Stimulated activated naive B cell treated with anti-CD40 and anti-IgM and Interleukin-4, amounts not matched to agents 10 μg/mL and 1 μg/mL and 100 μg/mL, for 72 hours (primary cell): ENCODE results near the gene PROSER3.
"Not testable (repeated sequence)": the region's sequence is repeated elsewhere in the genome, so short reads cannot be mapped to it uniquely, and the experiment has no call there.

Source experiments
- ATAC-seq, 2 donors: fragments of 150-1000 bp; cut with Tn5 transposase; replicated peaks; 2 replicates each; pipeline ENCODE4 v1.10.0; 2021; ENCODE audit warnings: moderate library complexity in 1 of 2
- DNase-seq: peaks from one replicate; pipeline ENCODE4 v3.0.0; 2021
- H3K27ac Mint-ChIP-seq: one replicate; pipeline ENCODE4 v1.8.0; 2022; ENCODE audit warnings: mild to moderate bottlenecking, mixed read lengths
- H3K27me3 Mint-ChIP-seq, 2 donors: one replicate each; pipeline ENCODE4 v1.8.0; 2022; ENCODE audit warnings: mixed read lengths in 2 of 2
- H3K36me3 Mint-ChIP-seq, 2 donors: one replicate each; pipeline ENCODE4 v1.8.0; 2022; ENCODE audit warnings: mixed read lengths in 2 of 2, mild to moderate bottlenecking in 1 of 2
- H3K4me1 Mint-ChIP-seq, 2 donors: one replicate each; pipeline ENCODE4 v1.8.0; 2022; ENCODE audit warnings: mixed read lengths in 2 of 2, mild to moderate bottlenecking in 1 of 2
- H3K4me3 Mint-ChIP-seq, 2 donors: one replicate each; pipeline ENCODE4 v1.8.0; 2022; ENCODE audit warnings: mild to moderate bottlenecking in 2 of 2, mixed read lengths in 2 of 2, moderate library complexity in 1 of 2
- H3K9me3 Mint-ChIP-seq, 2 donors: one replicate each; pipeline ENCODE4 v1.8.0; 2022; ENCODE audit warnings: mixed read lengths in 2 of 2, mild to moderate bottlenecking in 1 of 2

Gene PROSER3

DNA sequence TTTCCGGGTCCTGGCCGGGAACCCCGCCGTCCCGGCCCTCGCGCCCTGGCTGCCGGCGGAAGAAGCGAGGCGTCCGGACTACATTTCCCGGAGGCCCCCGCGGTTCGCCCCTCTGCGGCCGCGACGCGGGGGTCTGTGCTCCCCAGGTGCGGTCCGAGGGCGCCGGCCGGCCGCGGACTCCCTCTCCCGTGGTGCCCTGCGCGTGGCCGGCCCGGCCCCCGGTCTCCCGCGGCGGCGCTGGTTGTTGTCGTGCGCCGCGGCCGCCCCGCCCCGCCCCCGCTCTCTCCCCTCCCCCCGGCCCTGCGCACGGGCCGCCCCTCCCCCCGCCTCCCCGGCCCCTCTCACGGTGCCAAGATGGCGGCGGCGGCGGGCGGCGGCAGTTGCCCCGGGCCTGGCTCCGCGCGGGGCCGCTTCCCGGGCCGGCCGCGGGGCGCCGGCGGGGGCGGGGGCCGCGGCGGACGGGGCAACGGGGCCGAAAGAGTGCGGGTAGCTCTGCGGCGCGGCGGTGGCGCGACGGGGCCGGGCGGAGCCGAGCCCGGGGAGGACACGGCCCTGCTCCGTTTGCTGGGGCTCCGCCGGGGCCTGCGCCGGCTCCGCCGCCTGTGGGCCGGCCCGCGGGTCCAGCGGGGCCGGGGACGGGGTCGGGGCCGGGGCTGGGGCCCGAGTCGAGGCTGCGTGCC is 40.2 kb upstream of the PROSER3 start, which contains the start of gene KMT2B:
TSS of gene KMT2B (plus strand) at position 339 of the 680 bp plus-strand sequence. CDS start at position 355, 16 bp downstream.
- H3K36me3 Mint-ChIP-seq, result peaks cover 36 to 61% of the 10 kb centered on the region in 2 donors
- H3K9me3 Mint-ChIP-seq, result no peaks in the 10 kb centered on the region
- ATAC-seq, result peak; percentile 58 to 69
- no peaks in the 10 kb centered on the region for H3K27me3 Mint-ChIP-seq
- peaks cover 53 to 79% of the 10 kb centered on the region in 2 donors for H3K4me1 Mint-ChIP-seq
- peak within 1 kb of the TSS; percentile 95 for H3K27ac Mint-ChIP-seq
- peak; percentile 97 for DNase-seq
- H3K4me3 Mint-ChIP-seq, result peak within 1 kb of the TSS; percentile 91 to 97

GRCh38 chr19:35718345-35719041 is 39.5 kb upstream of the PROSER3 start:
- DNase-seq (no peak), ATAC-seq (peak; percentile 0 to 3)
- H3K4me1 Mint-ChIP-seq, result peaks cover 46 to 72% of the 10 kb centered on the region in 2 donors
- peak overlapping the region; percentile 95 for H3K27ac Mint-ChIP-seq
- H3K27me3 Mint-ChIP-seq, result no peaks in the 10 kb centered on the region
- H3K9me3 Mint-ChIP-seq, result no peaks in the 10 kb centered on the region
- H3K36me3 Mint-ChIP-seq, result peaks cover 42 to 64% of the 10 kb centered on the region in 2 donors
- H3K4me3 Mint-ChIP-seq, result peak overlapping the region; percentile 91

DNA sequence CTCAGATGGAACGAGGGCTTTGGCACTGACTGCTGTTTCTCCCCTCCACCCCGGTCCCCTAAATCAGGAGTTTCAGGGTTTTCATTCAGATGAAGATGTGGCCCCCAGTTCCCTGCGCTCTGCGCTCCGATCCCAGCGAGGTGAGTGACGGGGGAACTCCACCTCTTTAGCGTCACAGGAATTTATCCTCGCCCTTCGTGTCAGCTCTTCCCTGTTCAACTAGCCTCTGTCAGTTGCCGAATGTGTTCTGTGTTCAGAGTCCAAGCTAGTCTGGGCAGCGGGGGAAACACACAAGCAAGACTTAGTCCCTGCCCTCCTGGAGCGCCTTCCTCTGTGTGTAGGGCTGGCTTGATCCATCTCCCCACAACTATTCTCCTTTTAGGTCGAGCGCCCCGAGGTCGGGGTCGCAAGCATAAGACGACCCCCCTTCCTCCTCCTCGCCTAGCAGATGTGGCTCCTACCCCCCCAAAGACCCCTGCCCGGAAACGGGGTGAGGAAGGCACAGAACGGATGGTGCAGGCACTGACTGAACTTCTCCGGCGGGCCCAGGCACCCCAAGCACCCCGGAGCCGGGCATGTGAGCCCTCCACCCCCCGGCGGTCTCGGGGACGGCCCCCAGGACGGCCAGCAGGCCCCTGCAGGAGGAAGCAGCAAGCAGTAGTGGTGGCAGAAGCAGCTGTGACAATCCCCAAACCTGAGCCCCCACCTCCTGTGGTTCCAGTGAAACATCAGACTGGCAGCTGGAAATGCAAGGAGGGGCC is 38.4 kb upstream of the PROSER3 start:
- Mint-ChIP-seq H3K36me3 (peaks cover 45 to 61% of the 10 kb centered on the region in 2 donors), H3K4me3 (peak overlapping the region; percentile 91), H3K4me1 (peaks cover 35 to 69% of the 10 kb centered on the region in 2 donors), H3K27me3 (no peaks in the 10 kb centered on the region), H3K9me3 (no peaks in the 10 kb centered on the region), H3K27ac (peak overlapping the region; percentile 95)
- no peak for ATAC-seq
- DNase-seq, result no peak

DNA sequence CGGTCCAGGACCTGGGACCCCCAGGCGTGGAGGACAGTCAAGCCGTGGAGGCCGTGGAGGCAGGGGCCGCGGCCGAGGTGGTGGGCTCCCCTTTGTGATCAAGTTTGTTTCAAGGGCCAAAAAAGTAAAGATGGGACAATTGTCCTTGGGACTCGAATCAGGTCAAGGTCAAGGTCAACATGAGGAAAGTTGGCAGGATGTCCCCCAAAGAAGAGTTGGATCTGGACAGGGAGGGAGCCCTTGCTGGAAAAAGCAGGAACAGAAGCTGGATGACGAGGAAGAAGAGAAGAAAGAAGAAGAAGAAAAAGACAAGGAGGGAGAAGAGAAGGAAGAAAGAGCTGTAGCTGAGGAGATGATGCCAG is 37.8 kb upstream of the PROSER3 start:
- Mint-ChIP-seq H3K27ac (peak overlapping the region; percentile 95), H3K9me3 (no peaks in the 10 kb centered on the region), H3K27me3 (no peaks in the 10 kb centered on the region), H3K4me3 (no peak overlapping the region), H3K36me3 (peaks cover 46 to 58% of the 10 kb centered on the region in 2 donors), H3K4me1 (peaks cover 30 to 65% of the 10 kb centered on the region in 2 donors)
- ATAC-seq (no peak), DNase-seq (no peak)

- peaks cover 29 to 60% of the 10 kb centered on the region in 2 donors for H3K4me1 Mint-ChIP-seq
- ATAC-seq (no peak), DNase-seq (no peak)
- H3K27me3 Mint-ChIP-seq, result no peaks in the 10 kb centered on the region
- H3K36me3 Mint-ChIP-seq, result peaks cover 51 to 63% of the 10 kb centered on the region in 2 donors
- no peaks in the 10 kb centered on the region for H3K9me3 Mint-ChIP-seq
- H3K27ac Mint-ChIP-seq, result peak overlapping the region; percentile 65
- no peak overlapping the region for H3K4me3 Mint-ChIP-seq
Measured at GRCh38 chr19:35720648-35721047, 37.3 kb upstream of the PROSER3 start.

DNA sequence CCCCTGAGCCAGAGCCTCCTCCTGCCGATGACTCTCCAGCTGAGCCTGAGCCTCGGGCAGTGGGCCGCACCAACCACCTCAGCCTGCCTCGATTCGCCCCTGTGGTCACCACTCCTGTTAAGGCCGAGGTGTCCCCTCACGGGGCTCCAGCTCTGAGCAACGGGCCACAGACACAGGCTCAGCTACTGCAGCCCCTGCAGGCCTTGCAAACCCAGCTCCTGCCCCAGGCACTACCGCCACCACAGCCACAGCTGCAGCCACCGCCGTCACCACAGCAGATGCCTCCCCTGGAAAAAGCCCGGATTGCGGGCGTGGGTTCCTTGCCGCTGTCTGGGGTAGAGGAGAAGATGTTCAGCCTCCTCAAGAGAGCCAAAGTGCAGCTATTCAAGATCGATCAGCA is 36.6 kb upstream of the PROSER3 start:
- no peak overlapping the region for H3K4me3 Mint-ChIP-seq

DNA sequence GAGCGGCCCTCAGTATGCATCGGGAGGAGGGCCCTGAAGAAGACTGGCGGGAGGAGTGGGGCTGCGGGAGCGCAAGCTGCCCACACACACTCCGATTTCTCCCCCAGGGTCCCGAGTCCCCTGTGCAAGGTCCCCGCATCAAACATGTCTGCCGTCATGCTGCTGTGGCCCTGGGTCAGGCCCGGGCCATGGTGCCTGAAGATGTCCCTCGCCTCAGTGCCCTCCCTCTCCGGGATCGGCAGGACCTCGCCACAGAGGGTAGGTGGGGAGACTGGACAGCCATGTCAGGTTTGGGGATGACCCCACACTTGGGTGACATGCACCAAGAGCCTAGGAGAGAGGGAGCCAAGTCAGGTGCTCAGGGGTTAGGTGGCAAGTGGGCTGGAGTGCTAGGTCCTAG is 35.5 kb upstream of the PROSER3 start:
- Mint-ChIP-seq H3K9me3 (no peaks in the 10 kb centered on the region), H3K27me3 (no peaks in the 10 kb centered on the region), H3K4me3 (no peak overlapping the region), H3K27ac (peak overlapping the region; percentile 76), H3K36me3 (peaks cover 60 to 64% of the 10 kb centered on the region in 2 donors), H3K4me1 (peaks cover 23 to 48% of the 10 kb centered on the region in 2 donors)
- DNase-seq (no peak), ATAC-seq (no peak)

More for the DNA sequence above, 36.6 kb upstream of the PROSER3 start:
- Mint-ChIP-seq H3K36me3 (peaks cover 56 to 63% of the 10 kb centered on the region in 2 donors), H3K9me3 (no peaks in the 10 kb centered on the region), H3K4me1 (peaks cover 25 to 53% of the 10 kb centered on the region in 2 donors), H3K27me3 (no peaks in the 10 kb centered on the region), H3K27ac (peak overlapping the region; percentile 77)
- ATAC-seq (no peak), DNase-seq (no peak)

GRCh38 chr19:35722897-35723296 is 35.1 kb upstream of the PROSER3 start:
- peak overlapping the region; percentile 76 for H3K27ac Mint-ChIP-seq
- H3K4me1 Mint-ChIP-seq, result peaks cover 23 to 48% of the 10 kb centered on the region in 2 donors
- H3K4me3 Mint-ChIP-seq, result no peak overlapping the region
- DNase-seq (no peak), ATAC-seq (no peak)
- peaks cover 64 to 68% of the 10 kb centered on the region in 2 donors for H3K36me3 Mint-ChIP-seq
- H3K9me3 Mint-ChIP-seq, result no peaks in the 10 kb centered on the region
- H3K27me3 Mint-ChIP-seq, result no peaks in the 10 kb centered on the region

DNA sequence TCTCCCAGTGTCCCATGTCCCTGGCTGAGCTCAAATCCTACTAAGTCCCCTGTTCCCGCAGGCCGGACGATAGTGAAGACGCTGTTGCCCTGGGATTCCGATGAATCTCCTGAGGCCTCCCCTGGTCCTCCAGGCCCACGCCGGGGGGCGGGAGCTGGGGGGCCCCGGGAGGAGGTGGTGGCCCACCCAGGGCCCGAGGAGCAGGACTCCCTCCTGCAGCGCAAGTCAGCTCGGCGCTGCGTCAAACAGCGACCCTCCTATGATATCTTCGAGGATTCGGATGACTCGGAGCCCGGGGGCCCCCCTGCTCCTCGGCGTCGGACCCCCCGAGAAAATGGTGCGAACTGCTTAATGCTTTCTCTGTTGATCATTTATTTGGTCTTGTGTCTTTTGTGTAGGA is 34.3 kb upstream of the PROSER3 start:
- DNase-seq (no peak), ATAC-seq (no peak)
- peaks cover 25 to 47% of the 10 kb centered on the region in 2 donors for H3K4me1 Mint-ChIP-seq
- H3K27ac Mint-ChIP-seq, result no peak overlapping the region
- H3K27me3 Mint-ChIP-seq, result no peaks in the 10 kb centered on the region
- H3K4me3 Mint-ChIP-seq, result no peak overlapping the region
- no peaks in the 10 kb centered on the region for H3K9me3 Mint-ChIP-seq
- peaks cover 71 to 76% of the 10 kb centered on the region in 2 donors for H3K36me3 Mint-ChIP-seq

DNA sequence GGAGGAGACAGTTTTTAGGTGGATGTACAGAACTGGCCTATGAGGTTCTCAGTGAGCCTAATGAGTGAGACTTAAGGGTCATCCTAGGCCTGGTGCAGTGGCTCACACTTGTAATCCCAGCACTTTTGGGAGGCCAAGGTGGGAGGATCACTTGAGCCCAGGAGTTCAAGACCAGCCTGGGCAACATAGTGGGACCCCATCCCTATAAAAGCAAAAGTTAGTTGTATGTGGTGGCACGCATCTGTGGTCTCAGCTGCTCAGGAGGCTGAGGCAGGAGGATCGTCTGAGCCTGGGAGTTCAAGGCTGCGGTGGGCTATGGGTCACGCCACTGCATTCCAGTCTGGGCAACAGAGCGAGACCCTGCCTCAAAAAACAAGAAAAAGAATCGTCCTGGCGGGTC is 33.8 kb upstream of the PROSER3 start:
- not testable (repeated sequence) for DNase-seq, H3K4me3 Mint-ChIP-seq, H3K27ac Mint-ChIP-seq, H3K9me3 Mint-ChIP-seq, H3K27me3 Mint-ChIP-seq, ATAC-seq
- Mint-ChIP-seq H3K4me1 (peaks cover 23 to 42% of the 10 kb centered on the region in 2 donors), H3K36me3 (peaks cover 74 to 80% of the 10 kb centered on the region in 2 donors)

DNA sequence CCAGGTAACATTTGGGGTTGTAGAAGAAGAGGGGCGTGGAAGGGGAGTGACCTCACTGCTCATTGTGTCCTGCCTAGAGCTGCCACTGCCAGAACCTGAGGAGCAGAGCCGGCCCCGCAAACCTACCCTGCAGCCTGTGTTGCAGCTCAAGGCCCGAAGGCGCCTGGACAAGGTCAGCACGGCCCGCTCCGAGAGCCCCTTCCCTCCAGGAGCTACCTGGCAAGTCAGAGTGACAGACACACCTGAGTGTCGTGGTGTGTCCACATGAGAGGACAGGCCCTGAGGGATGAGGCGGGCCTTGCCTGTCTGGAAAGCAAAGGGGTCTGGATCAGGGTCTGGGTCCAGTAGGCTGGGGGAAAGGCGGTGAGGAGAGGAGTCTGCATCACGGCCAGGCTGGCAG is 33.4 kb upstream of the PROSER3 start:
- peaks cover 19 to 38% of the 10 kb centered on the region in 2 donors for H3K4me1 Mint-ChIP-seq
- H3K27me3 Mint-ChIP-seq, result no peaks in the 10 kb centered on the region
- no peaks in the 10 kb centered on the region for H3K9me3 Mint-ChIP-seq
- H3K36me3 Mint-ChIP-seq, result peaks cover 76 to 77% of the 10 kb centered on the region in 2 donors
- H3K27ac Mint-ChIP-seq, result no peak overlapping the region
- DNase-seq (no peak), ATAC-seq (no peak)
- no peak overlapping the region for H3K4me3 Mint-ChIP-seq

DNA sequence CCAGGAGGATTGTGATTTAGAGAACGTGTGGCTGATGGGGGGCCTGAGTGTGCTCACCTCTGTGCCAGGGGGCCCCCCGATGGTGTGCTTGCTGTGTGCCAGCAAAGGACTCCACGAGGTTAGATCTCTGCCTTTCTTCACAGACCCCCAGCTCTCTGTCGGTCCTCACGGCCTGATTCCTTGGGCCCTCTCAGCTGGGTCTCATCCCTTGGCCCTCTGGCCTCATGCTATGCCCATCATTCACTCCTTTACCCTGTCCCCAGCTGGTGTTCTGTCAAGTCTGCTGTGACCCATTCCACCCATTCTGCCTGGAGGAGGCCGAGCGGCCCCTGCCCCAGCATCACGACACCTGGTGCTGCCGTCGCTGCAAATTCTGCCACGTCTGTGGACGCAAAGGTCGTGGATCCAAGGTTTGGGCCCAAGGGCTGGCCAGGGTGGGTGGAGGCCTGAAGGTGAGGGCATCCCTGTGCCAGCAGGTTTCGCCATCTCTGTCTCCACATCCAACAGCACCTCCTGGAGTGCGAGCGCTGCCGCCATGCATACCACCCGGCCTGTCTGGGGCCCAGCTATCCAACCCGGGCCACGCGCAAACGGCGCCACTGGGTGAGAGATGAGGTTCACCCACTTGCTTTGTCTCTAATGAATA is 32.6 kb upstream of the PROSER3 start:
- Mint-ChIP-seq H3K4me1 (peaks cover 14 to 31% of the 10 kb centered on the region in 2 donors), H3K9me3 (no peaks in the 10 kb centered on the region), H3K27ac (no peak overlapping the region), H3K27me3 (no peaks in the 10 kb centered on the region), H3K4me3 (no peak overlapping the region), H3K36me3 (peaks cover 77 to 79% of the 10 kb centered on the region in 2 donors)
- ATAC-seq (no peak), DNase-seq (no peak)

DNA sequence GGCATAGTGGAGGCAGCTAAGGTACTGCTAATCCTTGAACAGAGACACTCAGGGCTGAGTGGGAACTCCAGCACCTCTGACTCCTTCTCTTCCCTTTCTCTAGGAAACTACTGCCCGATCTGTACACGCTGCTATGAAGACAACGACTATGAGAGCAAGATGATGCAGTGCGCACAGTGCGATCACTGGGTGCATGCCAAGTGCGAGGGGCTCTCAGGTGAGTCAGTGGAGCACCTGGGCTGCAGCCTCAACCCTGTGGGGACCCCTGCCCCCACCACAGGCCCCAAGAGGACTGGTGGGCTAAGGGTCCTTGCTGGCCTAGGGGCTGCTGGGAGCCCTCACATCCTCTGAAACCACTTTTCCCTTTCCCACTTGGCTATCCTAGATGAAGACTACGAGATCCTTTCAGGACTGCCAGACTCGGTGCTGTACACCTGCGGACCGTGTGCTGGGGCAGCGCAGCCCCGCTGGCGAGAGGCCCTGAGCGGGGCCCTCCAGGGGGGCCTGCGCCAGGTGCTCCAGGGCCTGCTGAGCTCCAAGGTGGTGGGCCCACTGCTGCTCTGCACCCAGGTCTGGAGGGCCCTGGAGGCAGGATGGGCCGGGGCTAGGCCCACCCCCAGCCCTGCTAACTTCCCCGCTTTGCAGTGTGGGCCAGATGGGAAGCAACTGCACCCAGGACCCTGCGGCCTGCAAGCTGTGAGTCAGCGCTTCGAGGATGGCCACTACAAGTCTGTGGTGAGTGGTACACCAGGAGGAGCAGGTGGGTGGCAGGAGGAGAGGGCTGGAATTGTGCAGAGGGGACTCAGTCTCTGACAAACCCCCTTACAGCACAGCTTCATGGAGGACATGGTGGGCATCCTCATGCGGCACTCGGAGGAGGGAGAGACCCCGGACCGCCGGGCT is 30.7 kb upstream of the PROSER3 start:
- DNase-seq (no peak), ATAC-seq (no peak)
- Mint-ChIP-seq H3K27ac (no peak overlapping the region), H3K27me3 (no peaks in the 10 kb centered on the region), H3K4me3 (no peak overlapping the region), H3K4me1 (peaks cover 8 to 20% of the 10 kb centered on the region in 2 donors), H3K36me3 (peaks cover 75 to 78% of the 10 kb centered on the region in 2 donors), H3K9me3 (no peaks in the 10 kb centered on the region)
